IMR-90 (cell line): ENCODE data around the gene OR1J4. TPM values are rescaled to one million over a fixed set of nuclear protein-coding genes. Genes with fewer than 3 reads are reported as not detected.
"Not testable (repeated sequence)": the region's sequence is repeated elsewhere in the genome, so short reads cannot be mapped to it uniquely, and the experiment has no call there.

Experiments used
- ATAC-seq: fragments of 200-7000 bp; cut with Tn5 transposase; 2 replicates; pipeline ENCODE4 v1.9.1; 2020; ENCODE audit warnings: low read depth, mild to moderate bottlenecking, moderate library complexity
- BruUV-seq: library from RNA; stranded (reverse); fragments of 400-500 nt; replicated peaks from 2 replicates; lab custom pipeline; 2021; lab: Mats Ljungman, UMichigan
- CTCF ChIA-PET: fragments of 300-600 bp; formaldehyde crosslinking; extraction: SDS; loops from one replicate; lab custom pipeline; 2021; ENCODE audit warnings: antibody characterized with exemption; lab: Yijun Ruan, JAX
- POLR2A ChIA-PET: fragments of 300-600 bp; sonication (Branson Sonifier 250); formaldehyde crosslinking; loops from one replicate; lab custom pipeline; 2022; ENCODE audit warnings: antibody characterized with exemption; ENCODE audit not compliant: unreplicated experiment; lab: Charles Lee
- DNase-seq: peaks from one replicate; pipeline ENCODE4 v3.0.0; 2013
- H2AFZ ChIP-seq: replicated peaks from 2 replicates; pipeline ENCODE3; 2013; ENCODE audit warnings: low read length, mild to moderate bottlenecking; ENCODE audit not compliant: poor library complexity
- H2AK5ac ChIP-seq: 2 replicates; pipeline ENCODE4 v1.6.1; 2013; ENCODE audit warnings: low read depth, low read length, inconsistent platforms
- H2AK9ac ChIP-seq: replicated peaks from 2 replicates; pipeline ENCODE3; 2013; ENCODE audit warnings: mild to moderate bottlenecking, low read depth, low read length, moderate library complexity; ENCODE audit not compliant: poor library complexity
- H2BK120ac ChIP-seq: 2 replicates; pipeline ENCODE4 v1.6.1; 2013; ENCODE audit warnings: low read depth, low read length, inconsistent platforms
- H2BK15ac ChIP-seq: 3 replicates; pipeline ENCODE4 v1.6.1; 2013; ENCODE audit warnings: low read depth, low read length, inconsistent platforms
- H2BK20ac ChIP-seq: 2 replicates; pipeline ENCODE4 v1.6.1; 2013; ENCODE audit warnings: low read depth, mild to moderate bottlenecking, inconsistent platforms, low read length, moderate library complexity
- H2BK5ac ChIP-seq: 2 replicates; pipeline ENCODE4 v1.6.1; 2013; ENCODE audit warnings: mild to moderate bottlenecking, low read depth, low read length, inconsistent platforms; ENCODE audit not compliant: poor library complexity, severe bottlenecking
- H3K14ac ChIP-seq: replicated peaks from 2 replicates; pipeline ENCODE4 v1.6.1; 2013; ENCODE audit warnings: low read depth, low read length, inconsistent platforms
- H3K18ac ChIP-seq: 2 replicates; pipeline ENCODE4 v1.6.1; 2013; ENCODE audit warnings: low read depth, low read length, control low read depth
- H3K23ac ChIP-seq: 2 replicates; pipeline ENCODE4 v1.6.1; 2013; ENCODE audit warnings: low read depth, low read length, inconsistent platforms
- H3K27ac ChIP-seq: 2 replicates; pipeline ENCODE4 v1.5.1; 2013; ENCODE audit warnings: mild to moderate bottlenecking, control low read depth, low read length; ENCODE audit not compliant: insufficient read depth
- H3K27me3 ChIP-seq: 2 replicates; pipeline ENCODE4 v1.6.1; 2013; ENCODE audit warnings: low read length; ENCODE audit not compliant: control insufficient read depth, insufficient read depth
- H3K36me3 ChIP-seq: 2 replicates; pipeline ENCODE4 v1.6.1; 2013; ENCODE audit warnings: low read length, mixed read lengths; ENCODE audit not compliant: control insufficient read depth, insufficient read depth
- H3K4ac ChIP-seq: 2 replicates; pipeline ENCODE4 v1.6.1; 2013; ENCODE audit warnings: low read depth, low read length, inconsistent platforms
- H3K4me1 ChIP-seq: 2 replicates; pipeline ENCODE4 v1.6.1; 2013; ENCODE audit warnings: low read length, mixed read lengths; ENCODE audit not compliant: control insufficient read depth, insufficient read depth
- H3K4me2 ChIP-seq: 2 replicates; pipeline ENCODE4 v1.6.1; 2013; ENCODE audit warnings: low read depth, mild to moderate bottlenecking, control low read depth, low read length, moderate library complexity
- H3K4me3 ChIP-seq: 2 replicates; pipeline ENCODE4 v1.5.1; 2013; ENCODE audit warnings: low read depth, mild to moderate bottlenecking, control low read depth, low read length, moderate library complexity; ENCODE audit not compliant: insufficient read depth
- H3K56ac ChIP-seq: 2 replicates; pipeline ENCODE4 v1.6.1; 2013; ENCODE audit warnings: low read length, inconsistent platforms; ENCODE audit not compliant: insufficient read depth; ENCODE audit errors: extremely low read depth
- H3K79me1 ChIP-seq, 2 experiments: 2 replicates each; pipeline ENCODE4 v1.6.1; 2013; ENCODE audit warnings: low read length in 2 of 2, inconsistent platforms in 1 of 2, low read depth in 1 of 2
- H3K9ac ChIP-seq: 2 replicates; pipeline ENCODE4 v1.6.1; 2013; ENCODE audit warnings: low read depth, low read length, control low read depth
- H3K9me1 ChIP-seq: 2 replicates; pipeline ENCODE4 v1.6.1; 2013; ENCODE audit warnings: low read length, inconsistent platforms; ENCODE audit not compliant: insufficient read depth
- H3K9me3 ChIP-seq: 2 replicates; pipeline ENCODE4 v1.6.1; 2013; ENCODE audit warnings: low read length; ENCODE audit not compliant: control insufficient read depth, insufficient read depth
- H4K20me1 ChIP-seq: 2 replicates; pipeline ENCODE4 v1.6.1; 2013; ENCODE audit warnings: low read length, inconsistent platforms; ENCODE audit not compliant: insufficient read depth
- H4K5ac ChIP-seq: 2 replicates; pipeline ENCODE4 v1.6.1; 2013; ENCODE audit warnings: mild to moderate bottlenecking, low read depth, low read length, control low read depth
- H4K8ac ChIP-seq, 2 experiments: 2 replicates each; pipeline ENCODE4 v1.6.1; 2013; ENCODE audit warnings: low read depth in 2 of 2, low read length in 2 of 2, control low read depth in 1 of 2, inconsistent platforms in 1 of 2
- H4K91ac ChIP-seq: 2 replicates; pipeline ENCODE4 v1.6.1; 2013; ENCODE audit warnings: low read depth, low read length, inconsistent platforms; ENCODE audit not compliant: insufficient read depth
- WGBS, 2 experiments: methylation state at CpG; one replicate each; pipeline versions ENCODE4 v1.1.5 to v1.1.7; 2013; ENCODE audit warnings: missing lambda C conversion rate in 2 of 2; ENCODE audit not compliant: insufficient read length in 1 of 2; ENCODE audit errors: extremely low coverage in 2 of 2; 5-methylcytosine and 5-hydroxymethylcytosine counted together
- dilution Hi-C: fragments of 300-500 bp; cut with HindIII; formaldehyde crosslinking; loops from one replicate; pipeline ENCODE4 v1.14.3; 2018; ENCODE audit warnings: low sequenced_read_pairs; ENCODE audit not compliant: unreplicated experiment
- in situ Hi-C: fragments of 300-500 bp; cut with MboI; formaldehyde crosslinking; loops from 3 replicates; pipeline ENCODE4 v1.14.3; 2019; ENCODE audit warnings: low sequenced_read_pairs, inconsistent platforms, mixed read lengths
- intact Hi-C: fragments of 100-400 bp; cut with micrococcal nuclease; formaldehyde crosslinking; loops from 2 replicates; pipeline ENCODE4 v1.10.0; 2022
- polyA plus RNA-seq, 3 experiments: library from polyadenylated mRNA; depleted of rRNA; stranded (reverse); fragments of >200 nt; gene quantifications; 2 replicates each; pipeline ENCODE4 v1.2.3, GENCODE V29; 2012; ENCODE audit warnings: low replicate concordance in 1 of 3
- total RNA-seq: library from RNA; depleted of rRNA; stranded (reverse); fragments of >200 nt; gene quantifications from 2 replicates; pipeline ENCODE4 v1.2.3, GENCODE V29; 2012

OR1J4 gene
- total and polyA plus RNA-seq, 2 of the 4 experiments (the other 2 are of a cell fraction) = not detected

GRCh38 chr9:122531157-122531556 lies 12.2 kb downstream of the OR1J4 start:
- H2AK5ac ChIP-seq, H2AK9ac ChIP-seq, H3K4me1 ChIP-seq, H2BK20ac ChIP-seq, H3K27me3 ChIP-seq, H4K20me1 ChIP-seq, H4K91ac ChIP-seq, H4K5ac ChIP-seq, H3K9me1 ChIP-seq, H2BK15ac ChIP-seq, DNase-seq, H3K18ac ChIP-seq, H3K36me3 ChIP-seq, H3K9ac ChIP-seq, H2AFZ ChIP-seq, in situ Hi-C loops, BruUV-seq, H3K4me3 ChIP-seq, H3K79me1 ChIP-seq, H3K4ac ChIP-seq, H4K8ac ChIP-seq, H3K56ac ChIP-seq, CTCF ChIA-PET, H2BK5ac ChIP-seq, H3K27ac ChIP-seq, H3K4me2 ChIP-seq, H3K9me3 ChIP-seq, H2BK120ac ChIP-seq, intact Hi-C loops, ATAC-seq, POLR2A ChIA-PET, H3K14ac ChIP-seq, H3K23ac ChIP-seq, dilution Hi-C loops: not testable (repeated sequence)
- WGBS, 2 experiments = 0% methylated on average over 1 of the region's 4 CpGs; no CpG with 5 or more reads in 1 of the 2 experiments
